HepG2 (cell line): ENCODE results near the gene HNF1B. TPM values are rescaled to one million over a fixed set of nuclear protein-coding genes. Genes with fewer than 3 reads are reported as not detected.

Experiments
- BRCA1 ChIP-seq: sonication (generic); formaldehyde crosslinking; IDR thresholded peaks from 2 replicates; pipeline ENCODE4 v1.4.0; 2020; ENCODE audit warnings: missing genetic modification reagents
- CREM ChIP-seq, 2 experiments: sonication (generic) in 1 of 2; formaldehyde crosslinking in 1 of 2; IDR thresholded peaks; 2 replicates each; pipeline versions ENCODE4 v1.4.0 to v1.6.1; 2016 to 2020; ENCODE audit warnings: antibody characterized with exemption in 1 of 2, mild to moderate bottlenecking in 1 of 2, missing genetic modification reagents in 1 of 2
- DMAP1 ChIP-seq: IDR thresholded peaks from 2 replicates; pipeline ENCODE4 v1.6.1; 2016
- E2F5 ChIP-seq: sonication (generic); formaldehyde crosslinking; conservative IDR thresholded peaks from 2 replicates; pipeline ENCODE4 v1.4.0; 2020; ENCODE audit warnings: missing genetic modification reagents
- FIP1L1 ChIP-seq: fragments of 200-400 bp; formaldehyde crosslinking; IDR thresholded peaks from 2 replicates; pipeline ENCODE4 v1.6.1; 2018; ENCODE audit warnings: low read depth, mild to moderate bottlenecking, low read length, moderate library complexity, borderline replicate concordance; ENCODE audit not compliant: insufficient read depth
- LRRFIP1 ChIP-seq: sonication (generic); formaldehyde crosslinking; conservative IDR thresholded peaks from 2 replicates; pipeline ENCODE4 v1.4.0; 2020; ENCODE audit warnings: missing genetic modification reagents
- POLR2AphosphoS5 ChIP-seq: IDR thresholded peaks from 2 replicates; pipeline ENCODE4 v1.6.1; 2012; ENCODE audit warnings: low read depth, low read length
- PRDM10 ChIP-seq: sonication (generic); formaldehyde crosslinking; IDR thresholded peaks from 2 replicates; pipeline ENCODE4 v1.4.0; 2020; ENCODE audit warnings: low read depth, missing genetic modification reagents
- STAT5B ChIP-seq: sonication (generic); formaldehyde crosslinking; IDR thresholded peaks from 2 replicates; pipeline ENCODE4 v1.4.0; 2020; ENCODE audit warnings: missing genetic modification reagents
- TAF15 ChIP-seq: fragments of 200-400 bp; formaldehyde crosslinking; IDR thresholded peaks from one replicate; pipeline ENCODE4 v1.6.1; 2018; ENCODE audit warnings: mild to moderate bottlenecking, low read depth, low read length; ENCODE audit not compliant: poor library complexity, severe bottlenecking
- TOPORS ChIP-seq: sonication (generic); formaldehyde crosslinking; IDR thresholded peaks from 2 replicates; pipeline ENCODE4 v1.8.0; 2023; ENCODE audit warnings: mild to moderate bottlenecking, missing genetic modification reagents
- U2AF1 ChIP-seq: fragments of 200-400 bp; formaldehyde crosslinking; optimal IDR thresholded peaks from 2 replicates; pipeline ENCODE3; 2017; ENCODE audit warnings: mild to moderate bottlenecking, low read depth, low read length
- ZEB1 ChIP-seq: IDR thresholded peaks from 2 replicates; pipeline ENCODE4 v1.6.1; 2012; ENCODE audit warnings: mild to moderate bottlenecking, low read depth, inconsistent platforms; ENCODE audit not compliant: insufficient replicate concordance
- ZNF234 ChIP-seq: sonication (generic); formaldehyde crosslinking; conservative IDR thresholded peaks from 2 replicates; pipeline ENCODE4 v1.5.1; 2020; ENCODE audit warnings: mild to moderate bottlenecking, missing genetic modification reagents
- ZNF383 ChIP-seq: sonication (generic); formaldehyde crosslinking; IDR thresholded peaks from 2 replicates; pipeline ENCODE4 v1.4.0; 2020; ENCODE audit warnings: missing genetic modification reagents, mild to moderate bottlenecking, borderline replicate concordance
- ZNF550 ChIP-seq: sonication (generic); formaldehyde crosslinking; IDR thresholded peaks from 2 replicates; pipeline ENCODE4 v1.4.0; 2020; ENCODE audit warnings: mild to moderate bottlenecking, missing genetic modification reagents, borderline replicate concordance
- ZNF552 ChIP-seq: sonication (generic); formaldehyde crosslinking; IDR thresholded peaks from 2 replicates; pipeline ENCODE4 v1.9.0; 2022; ENCODE audit warnings: missing genetic modification reagents, mild to moderate bottlenecking, borderline replicate concordance
- ZNF556 ChIP-seq: sonication (generic); formaldehyde crosslinking; IDR thresholded peaks from 2 replicates; pipeline ENCODE4 v1.4.0; 2020; ENCODE audit warnings: mild to moderate bottlenecking, missing genetic modification reagents, borderline replicate concordance
- ZNF562 ChIP-seq: sonication (generic); formaldehyde crosslinking; IDR thresholded peaks from 2 replicates; pipeline ENCODE4 v1.8.0; 2022; ENCODE audit warnings: missing genetic modification reagents, borderline replicate concordance
- ZNF704 ChIP-seq: sonication (generic); formaldehyde crosslinking; IDR thresholded peaks from 2 replicates; pipeline ENCODE4 v1.8.1; 2023; ENCODE audit warnings: mild to moderate bottlenecking, inconsistent platforms, moderate library complexity, missing genetic modification reagents, borderline replicate concordance
- ZNF747 ChIP-seq: sonication (generic); formaldehyde crosslinking; IDR thresholded peaks from 2 replicates; pipeline ENCODE4 v1.8.1; 2023; ENCODE audit warnings: missing genetic modification reagents, mild to moderate bottlenecking, borderline replicate concordance
- ZSCAN31 ChIP-seq: sonication (generic); formaldehyde crosslinking; IDR thresholded peaks from 2 replicates; pipeline ENCODE4 v1.5.0; 2020; ENCODE audit warnings: low read depth, mild to moderate bottlenecking, missing genetic modification reagents
- polyA plus RNA-seq, 8 experiments: library from polyadenylated mRNA; depleted of rRNA in 3 of 8; stranded (reverse) in 7 of 8; unstranded in 1 of 8; fragments of >200 nt; fragmentation: Illumina TruSeq in 4 of 8; extraction: Trizol in 4 of 8; gene quantifications; 2 replicates each; pipeline versions ENCODE4 v1.2.1 to v1.2.3, GENCODE V29; 2011 to 2016; ENCODE audit warnings: low read depth in 4 of 8, missing spikeins in 1 of 8, mixed read lengths in 1 of 8; ENCODE audit not compliant: insufficient read depth in 1 of 8
- total RNA-seq, 5 experiments: library from RNA; depleted of rRNA; stranded (reverse); fragments of >200 nt; fragmentation: Illumina TruSeq; extraction: Trizol; gene quantifications; 2 replicates each; pipeline ENCODE4 v1.2.3, GENCODE V29; 2016; ENCODE audit warnings: low read depth in 1 of 5

The HNF1B gene
- total and polyA plus RNA-seq, 2 of the 13 experiments (the other 11 are each of a cell fraction or from before 2014, with no cell fraction given), result 1.9 to 5.3 TPM

DNA sequence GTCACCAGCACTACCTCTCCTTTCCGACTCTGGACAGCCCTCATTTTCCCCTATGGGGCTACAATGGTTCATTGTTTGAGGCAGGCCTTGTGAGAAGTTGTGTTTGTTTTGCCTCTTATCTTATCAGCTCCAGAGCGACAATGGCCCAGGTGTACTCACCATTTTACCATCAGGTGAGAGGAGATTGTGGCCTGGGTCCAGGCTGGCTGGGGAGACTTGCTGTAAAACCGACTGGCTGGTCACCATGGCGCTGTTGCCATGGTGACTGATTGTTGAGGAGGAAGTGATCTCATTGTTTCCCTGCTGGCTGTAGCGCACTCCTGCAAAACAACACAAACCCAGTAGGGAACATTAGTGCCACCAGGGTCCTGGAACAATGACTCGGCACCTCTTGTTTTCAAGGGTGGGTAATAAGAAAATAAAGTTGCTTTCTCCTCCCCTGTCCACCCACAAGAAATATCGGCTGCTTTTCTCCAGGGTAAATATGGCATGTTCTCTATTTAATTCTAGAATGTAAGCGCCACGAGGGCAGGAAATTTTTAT lies 34.4 kb downstream of the HNF1B start (continued):
- TF ChIP-seq POLR2AphosphoS5 (0 out of 2 replicates have a peak, but pooled peaks have one; percentile 14), ZNF562 (CRISPR knock-in tag) (no peak), TAF15 (no peak), ZNF234 (CRISPR knock-in tag) (no peak), U2AF1 (no peak), ZNF704 (no peak), ZNF383 (CRISPR knock-in tag) (no peak), E2F5 (CRISPR knock-in tag) (no peak), BRCA1 (CRISPR knock-in tag) (no peak), TOPORS (peak; percentile 50; the same call in 1 of the 2 replicates), ZNF747 (CRISPR knock-in tag) (0 out of 2 replicates have a peak, but pooled peaks have one; percentile 43), CREM (IDR thresholded peaks at IDR 0.05) (peak; percentile 76), CREM (CRISPR knock-in tag; IDR thresholded peaks at IDR 0.05) (no peak), ZSCAN31 (CRISPR knock-in tag) (no peak), ZNF550 (no peak), ZEB1 (peak; percentile 100), ZNF556 (peak; percentile 37; the same call in 1 of the 2 replicates), LRRFIP1 (CRISPR knock-in tag) (no peak), ZNF552 (CRISPR knock-in tag) (no peak), DMAP1 (CRISPR knock-in tag) (no peak), STAT5B (CRISPR knock-in tag) (no peak), FIP1L1 (no peak), PRDM10 (CRISPR knock-in tag) (0 out of 2 replicates have a peak, but pooled peaks have one; percentile 29)
